NCI-H446 (cell line): ENCODE measurements around the gene SLC50A1.
"Not testable (repeated sequence)": the region's sequence is repeated elsewhere in the genome, so short reads cannot be mapped to it uniquely, and the experiment has no call there.

ENCODE experiments used
- DNase-seq, 2 experiments: peaks; one replicate each; lab custom pipeline; 2025; lab: John Stamatoyannopoulos, UW

The SLC50A1 gene

DNA sequence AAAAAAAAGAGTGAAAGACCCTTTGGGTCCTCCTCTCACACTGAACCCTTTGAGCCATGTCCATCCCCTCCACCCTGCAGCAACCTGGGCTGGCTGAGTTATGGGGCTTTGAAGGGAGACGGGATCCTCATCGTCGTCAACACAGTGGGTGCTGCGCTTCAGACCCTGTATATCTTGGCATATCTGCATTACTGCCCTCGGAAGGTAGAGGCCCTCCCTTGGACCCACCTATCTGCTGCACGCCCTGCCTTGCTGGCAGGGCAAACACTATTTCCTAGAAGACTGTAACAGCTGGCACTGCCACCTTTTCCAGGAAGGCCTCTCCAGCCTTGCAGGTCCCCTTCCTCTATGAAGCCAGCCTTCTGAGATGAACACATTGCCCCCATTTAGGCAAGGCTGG, 1.1 kb downstream of the SLC50A1 start:
- no peak for DNase-seq

GRCh38 chr1:155137154-155137949, 1.7 kb downstream of the SLC50A1 start:
- no peak for DNase-seq

DNA sequence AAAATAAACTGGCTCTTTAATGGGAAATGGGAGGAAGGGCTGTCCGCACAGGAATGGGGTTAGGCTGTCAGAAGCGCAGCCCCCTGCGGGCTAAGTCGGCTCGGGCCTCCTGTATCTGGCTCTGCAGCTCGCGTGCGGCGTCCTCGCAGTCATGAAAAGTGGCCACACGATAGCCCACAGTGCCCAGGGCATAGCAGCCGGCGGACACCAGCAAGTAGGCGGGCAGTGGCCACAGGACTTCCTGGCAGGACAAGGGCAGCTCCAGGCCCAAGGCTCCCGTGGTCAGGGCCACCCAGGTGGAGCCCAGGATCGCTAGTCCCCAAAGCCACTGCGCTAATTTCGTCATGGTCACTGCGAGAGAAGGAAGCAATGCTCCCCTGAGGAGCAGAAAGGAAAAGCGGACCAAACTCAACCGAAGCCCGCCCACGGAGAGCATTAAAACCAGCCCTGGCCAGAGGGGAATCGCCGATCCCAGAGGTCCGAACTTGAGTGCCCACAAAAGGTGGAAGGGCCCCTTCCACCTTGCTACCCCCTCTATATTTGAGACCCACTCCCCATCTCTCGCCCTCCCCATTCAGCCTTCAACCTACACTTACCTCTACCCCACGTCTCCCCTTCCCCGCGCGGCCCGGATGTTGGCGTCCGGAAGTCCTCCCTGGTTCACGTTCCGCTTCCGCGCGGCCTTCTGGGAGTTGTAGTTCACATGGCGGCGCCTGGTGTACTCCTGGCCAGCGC, 4.4 kb downstream of the SLC50A1 start, which contains the start of gene DPM3:
DPM3 (minus strand) TSS at position 637 of the 735 bp plus-strand sequence; CDS start at position 346, 291 bp downstream.
- peak; percentile 83 to 89 for DNase-seq

DNA sequence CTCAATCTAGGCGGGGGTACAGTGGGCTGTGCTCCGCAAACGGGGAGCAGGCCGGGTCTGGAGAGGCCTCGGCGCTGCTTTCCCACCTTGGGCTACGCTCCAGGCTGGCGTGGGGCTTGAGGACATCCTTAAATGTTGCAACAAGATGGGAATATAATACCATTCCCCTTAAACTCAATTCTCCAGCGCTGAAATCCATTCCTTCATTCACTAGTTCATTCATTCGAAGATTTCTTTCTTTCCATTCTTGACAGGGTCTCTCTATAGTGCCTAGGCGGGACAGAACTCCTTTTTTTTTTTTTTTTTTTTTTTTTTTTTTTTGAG, 4.9 kb downstream of the SLC50A1 start:
- no peak for DNase-seq

- no peak for DNase-seq
These were observed 6.1 kb downstream of the SLC50A1 start for GRCh38 chr1:155141749-155142148.

GRCh38 chr1:155145491-155145890, 9.8 kb downstream of the SLC50A1 start:
- DNase-seq: no peak

DNA sequence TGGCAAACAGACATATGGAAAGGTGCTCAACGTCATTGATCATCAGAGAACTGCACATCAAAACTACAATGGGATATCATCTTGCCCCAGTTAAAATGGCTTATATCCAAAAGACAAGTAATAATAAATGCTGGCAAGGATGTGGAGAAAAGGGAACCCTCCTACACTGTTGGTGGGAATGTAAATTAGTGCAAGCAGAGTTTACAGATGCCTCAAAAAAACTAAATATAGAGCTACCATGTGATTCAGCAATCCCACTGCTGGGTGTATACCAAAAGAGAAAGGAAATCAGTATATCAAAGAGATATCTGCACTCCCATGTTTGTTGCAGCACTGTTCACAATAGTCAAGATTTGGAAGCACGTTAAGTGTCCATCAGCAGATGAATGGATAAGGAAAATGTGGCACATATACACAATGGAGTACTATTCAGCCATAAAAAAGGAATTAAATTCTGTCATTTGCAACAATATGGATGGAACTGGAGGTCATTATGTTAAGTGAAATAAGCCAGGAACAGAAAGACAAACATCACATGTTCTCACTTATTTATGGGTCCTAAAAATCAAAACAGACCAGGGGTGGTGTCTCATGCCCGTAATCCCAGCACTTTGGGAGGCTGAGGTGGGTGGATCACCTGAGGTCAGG, 20.5 kb downstream of the SLC50A1 start:
- not testable (repeated sequence) for DNase-seq

DNA sequence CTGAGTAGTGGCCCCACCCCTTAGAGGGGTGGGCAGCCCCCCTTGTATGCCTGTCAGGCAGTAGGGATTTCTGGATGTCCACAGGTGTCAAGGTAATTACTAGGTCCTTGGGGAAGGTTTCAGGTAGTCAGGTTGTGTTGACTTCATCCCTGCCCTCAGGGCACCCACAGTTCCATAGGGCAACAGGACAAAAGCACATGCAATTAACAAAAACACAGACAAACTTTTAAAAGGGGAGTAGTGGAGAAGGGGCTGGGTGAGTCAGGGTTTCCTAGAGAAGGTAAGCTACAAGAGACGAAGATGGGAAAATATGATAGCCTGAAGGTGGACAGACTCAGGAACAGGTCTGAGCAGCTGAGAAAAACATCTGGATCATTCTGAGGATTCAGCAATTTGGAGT, 23.3 kb downstream of the SLC50A1 start:
- no peak for DNase-seq

- DNase-seq: no peak
These were observed 24.5 kb downstream of the SLC50A1 start for GRCh38 chr1:155160128-155160527.

GRCh38 chr1:155162631-155163030, 27.0 kb downstream of the SLC50A1 start:
- not testable (repeated sequence) for DNase-seq

DNA sequence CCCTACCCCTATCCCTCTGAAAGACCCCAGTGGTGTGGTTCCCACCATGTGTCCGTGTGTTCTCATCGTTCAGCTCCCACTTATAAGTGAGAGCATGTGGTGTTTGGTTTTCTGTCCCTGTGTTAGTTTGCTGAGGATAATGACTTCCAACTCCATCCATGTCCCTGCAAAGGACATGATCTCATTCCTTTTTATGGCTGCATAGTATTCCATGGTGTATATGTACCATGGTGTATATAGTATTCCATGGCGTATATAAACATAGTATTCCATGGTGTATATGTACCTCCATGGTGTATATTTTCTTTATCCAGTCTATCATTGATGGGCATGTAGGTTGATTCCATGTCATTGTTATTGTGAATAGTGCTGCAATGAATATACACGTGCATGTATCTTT, 28.1 kb downstream of the SLC50A1 start:
- DNase-seq: not testable (repeated sequence)

GRCh38 chr1:155164625-155165024, 29.0 kb downstream of the SLC50A1 start:
- not testable (repeated sequence) for DNase-seq

DNA sequence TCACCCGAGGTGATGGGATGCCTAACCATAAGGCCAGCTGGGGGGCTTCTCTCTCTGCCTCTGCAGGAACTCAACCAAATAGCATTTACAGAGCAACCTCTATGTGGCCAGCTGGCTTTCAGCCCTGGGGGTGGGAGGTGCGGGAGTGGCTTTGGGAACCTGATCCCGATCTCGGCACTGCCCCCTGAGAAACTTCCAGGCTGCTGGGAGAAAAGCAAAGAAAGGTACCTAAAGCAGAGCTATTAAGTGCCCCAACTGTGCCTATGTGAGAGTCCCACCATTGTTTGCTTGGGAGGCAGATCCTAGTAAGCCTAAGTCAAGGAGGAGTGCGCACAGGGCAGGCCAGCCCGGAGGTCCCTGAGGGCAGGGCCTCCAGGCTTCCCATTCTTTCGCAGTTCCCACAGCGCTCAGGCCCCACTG, 30.4 kb downstream of the SLC50A1 start:
- DNase-seq: no peak

- no peak for DNase-seq
These were observed 31.0 kb downstream of the SLC50A1 start for GRCh38 chr1:155166471-155167165.

DNA sequence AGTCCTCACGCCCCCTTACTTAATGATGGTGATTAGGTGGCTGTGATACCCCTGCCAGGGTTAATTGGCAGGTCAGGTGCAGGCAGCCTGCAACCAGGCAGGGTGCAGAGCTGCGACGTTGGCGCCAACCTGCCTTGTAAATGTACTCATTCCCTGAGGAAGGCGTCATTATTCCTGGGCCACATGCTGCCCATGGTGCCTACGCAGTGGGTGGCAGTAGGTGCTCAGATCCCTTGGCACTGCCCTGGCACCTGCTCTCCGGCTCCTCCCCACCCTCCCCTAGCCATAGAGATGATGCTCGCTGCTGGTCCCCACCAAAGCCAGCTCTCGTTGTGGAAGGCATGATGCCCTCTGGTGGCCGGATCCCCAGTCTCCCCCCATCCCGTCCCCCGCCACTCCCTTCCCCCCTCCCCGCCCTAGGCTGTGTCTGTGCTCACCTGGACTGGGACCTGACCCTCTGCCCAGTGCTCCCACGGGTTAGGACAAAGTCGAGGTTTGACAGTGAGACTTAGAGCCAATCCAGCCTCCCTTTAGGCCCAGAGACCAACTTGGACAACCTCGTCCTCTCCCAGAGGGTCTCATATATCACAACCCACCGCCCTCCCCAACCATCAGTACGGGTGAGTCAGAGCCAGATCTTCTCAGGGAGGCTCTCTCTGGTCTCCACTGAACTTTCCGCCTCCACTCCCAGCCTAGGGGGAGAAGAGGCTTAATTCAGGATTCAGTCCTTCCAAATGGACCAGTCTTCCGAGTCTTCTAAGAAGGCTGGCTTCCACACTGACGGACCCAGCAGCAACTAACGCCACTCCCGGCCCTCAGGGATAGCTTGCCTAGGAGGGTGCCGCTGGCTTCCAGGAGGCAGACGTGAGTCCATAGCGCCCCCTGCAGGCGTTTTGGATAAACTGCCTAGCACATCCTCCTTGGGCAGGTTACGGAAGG, 31.8 kb downstream of the SLC50A1 start:
- peak; percentile 88 to 93 for DNase-seq

DNA sequence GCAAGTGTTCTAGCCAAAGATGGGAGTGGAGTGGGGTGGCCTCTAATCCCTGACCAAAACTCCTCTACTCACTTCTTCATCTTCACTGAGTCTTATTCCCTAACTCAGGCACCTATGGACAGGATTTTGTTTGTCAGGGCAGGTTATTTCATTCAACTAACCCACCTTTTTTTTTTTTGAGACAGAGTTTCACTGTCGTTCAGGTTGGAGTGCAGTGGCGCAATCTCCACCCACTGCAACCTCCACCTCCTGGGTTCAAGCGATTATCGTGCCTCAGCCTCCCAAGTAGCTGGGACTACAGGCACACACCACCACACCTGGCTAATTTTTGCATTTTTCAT, 32.4 kb downstream of the SLC50A1 start:
- not testable (repeated sequence) for DNase-seq

DNA sequence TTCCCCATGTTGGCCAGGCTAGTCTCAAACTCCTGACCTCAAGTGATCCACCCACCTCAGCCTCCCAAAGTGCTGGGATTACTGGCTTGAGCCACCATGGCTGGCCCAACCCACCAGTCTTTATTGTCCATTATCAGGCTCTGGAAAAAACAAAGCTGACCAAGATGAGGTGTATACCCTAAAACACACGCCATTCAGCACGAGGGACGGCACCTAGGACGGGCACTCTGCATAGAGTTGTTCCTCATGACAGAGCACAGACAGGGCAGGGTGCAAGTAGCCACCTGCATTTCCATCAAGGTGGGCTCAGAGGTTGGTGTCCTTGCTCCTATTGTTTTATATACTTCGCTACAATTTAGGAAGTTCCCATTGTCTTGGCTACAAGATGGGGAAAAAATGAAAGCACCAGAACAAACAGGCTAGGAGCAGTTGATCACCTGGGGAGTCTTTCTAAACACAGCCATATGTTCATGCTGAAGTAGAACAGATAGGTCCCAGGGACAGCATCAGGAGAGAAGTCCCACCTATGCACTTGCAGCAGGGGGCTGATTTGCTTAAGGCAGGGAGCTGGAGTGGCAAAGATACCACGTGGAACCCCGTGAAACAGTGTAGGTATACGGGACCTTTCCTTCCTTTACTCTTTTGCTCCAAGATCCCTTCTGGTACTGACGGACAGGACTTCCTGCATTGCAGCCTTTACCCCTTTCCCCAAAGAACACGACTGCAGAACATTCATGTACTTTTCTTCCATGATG, 33.0 kb downstream of the SLC50A1 start:
- DNase-seq: no peak

- no peak for DNase-seq
These were observed 33.9 kb downstream of the SLC50A1 start for GRCh38 chr1:155169541-155169940.

- no peak for DNase-seq
These were observed 34.6 kb downstream of the SLC50A1 start for GRCh38 chr1:155170101-155170785.

- no peak for DNase-seq
These were observed 35.2 kb downstream of the SLC50A1 start for GRCh38 chr1:155170806-155171205.
